Mesenchymal stem cell (in vitro differentiated cells and primary cell): ENCODE results near the gene ALPI.

ENCODE experiments used
- DNase-seq: peaks from one replicate; pipeline ENCODE4 v3.0.0-alpha.2; 2013
- H2AFZ ChIP-seq: one replicate; pipeline ENCODE4 v1.6.1; 2013; ENCODE audit warnings: low read depth, mild to moderate bottlenecking, control low read depth, inconsistent platforms, low read length, moderate library complexity
- H2AK5ac ChIP-seq: 2 replicates; pipeline ENCODE4 v1.6.1; 2013; ENCODE audit warnings: low read length, moderate library complexity, mild to moderate bottlenecking, inconsistent platforms; ENCODE audit not compliant: severe bottlenecking
- H2BK120ac ChIP-seq: one replicate; pipeline ENCODE4 v1.6.1; 2013; ENCODE audit warnings: low read depth, mild to moderate bottlenecking, inconsistent platforms, low read length, moderate library complexity
- H2BK12ac ChIP-seq, 2 experiments: one replicate each; pipeline ENCODE4 v1.6.1; 2013; ENCODE audit warnings: inconsistent platforms in 2 of 2, low read length in 2 of 2, mild to moderate bottlenecking in 2 of 2, moderate library complexity in 2 of 2, control low read depth in 1 of 2
- H2BK15ac ChIP-seq: one replicate; pipeline ENCODE4 v1.6.1; 2013; ENCODE audit warnings: mild to moderate bottlenecking, low read depth, inconsistent platforms; ENCODE audit not compliant: poor library complexity, severe bottlenecking
- H2BK5ac ChIP-seq: 2 replicates; pipeline ENCODE4 v1.6.1; 2013; ENCODE audit warnings: low read depth, mild to moderate bottlenecking, low read length, control low read depth, inconsistent platforms; ENCODE audit not compliant: poor library complexity, severe bottlenecking
- H3K14ac ChIP-seq, 2 experiments: one replicate each; pipeline ENCODE4 v1.6.1; 2013; ENCODE audit warnings: inconsistent platforms in 2 of 2, low read length in 2 of 2, control low read depth in 1 of 2, mild to moderate bottlenecking in 1 of 2, moderate library complexity in 1 of 2
- H3K18ac ChIP-seq, 2 experiments: one replicate each; pipeline ENCODE4 v1.6.1; 2013; ENCODE audit warnings: inconsistent platforms in 2 of 2, low read length in 2 of 2, control low read depth in 1 of 2, low read depth in 1 of 2, mild to moderate bottlenecking in 1 of 2
- H3K23ac ChIP-seq, 2 experiments: one replicate each; pipeline ENCODE4 v1.6.1; 2013; ENCODE audit warnings: inconsistent platforms in 2 of 2, low read length in 2 of 2, mild to moderate bottlenecking in 2 of 2, moderate library complexity in 2 of 2, control low read depth in 1 of 2
- H3K27ac ChIP-seq: 2 replicates; pipeline ENCODE4 v1.5.1; 2013; ENCODE audit warnings: mild to moderate bottlenecking, moderate library complexity, low read length, control low read depth, inconsistent platforms; ENCODE audit not compliant: poor library complexity, severe bottlenecking
- H3K27me3 ChIP-seq, 2 experiments: 2 replicates each; pipeline versions ENCODE4 v1.6.1 to v1.7.0; 2013; ENCODE audit warnings: low read length in 2 of 2, mild to moderate bottlenecking in 2 of 2, moderate library complexity in 2 of 2, control low read depth in 1 of 2, inconsistent platforms in 1 of 2; ENCODE audit not compliant: control insufficient read depth in 1 of 2, insufficient read depth in 1 of 2
- H3K36me3 ChIP-seq, 2 experiments: 2 replicates each; pipeline versions ENCODE4 v1.6.1 to v1.7.0; 2013; ENCODE audit warnings: low read length in 2 of 2, control low read depth in 1 of 2, inconsistent platforms in 1 of 2, low read depth in 1 of 2, mild to moderate bottlenecking in 1 of 2; ENCODE audit not compliant: insufficient read depth in 2 of 2, control insufficient read depth in 1 of 2
- H3K4ac ChIP-seq, 2 experiments: one replicate each; pipeline ENCODE4 v1.6.1; 2013; ENCODE audit warnings: inconsistent platforms in 2 of 2, low read length in 2 of 2, mild to moderate bottlenecking in 2 of 2, moderate library complexity in 2 of 2, control low read depth in 1 of 2, low read depth in 1 of 2
- H3K4me1 ChIP-seq: 2 replicates; pipeline ENCODE4 v1.6.1; 2013; ENCODE audit warnings: low read depth, low read length, control low read depth; ENCODE audit not compliant: control insufficient read depth, insufficient read depth
- H3K4me2 ChIP-seq: 2 replicates; pipeline ENCODE4 v1.6.1; 2013; ENCODE audit warnings: low read length, mild to moderate bottlenecking, inconsistent platforms; ENCODE audit not compliant: poor library complexity, severe bottlenecking
- H3K4me3 ChIP-seq, 2 experiments: 2 replicates each; pipeline versions ENCODE4 v1.5.1 to v1.7.0; 2013; ENCODE audit warnings: low read length in 2 of 2, mild to moderate bottlenecking in 2 of 2, control low read depth in 1 of 2, low read depth in 1 of 2; ENCODE audit not compliant: insufficient read depth in 1 of 2
- H3K79me1 ChIP-seq: replicated peaks from 2 replicates; pipeline ENCODE4 v1.6.1; 2013; ENCODE audit warnings: mild to moderate bottlenecking, control low read depth, low read length, inconsistent platforms; ENCODE audit not compliant: poor library complexity, severe bottlenecking
- H3K9ac ChIP-seq: 2 replicates; pipeline ENCODE4 v1.7.0; 2013; ENCODE audit warnings: mild to moderate bottlenecking, low read length, moderate library complexity
- H3K9me3 ChIP-seq: 2 replicates; pipeline ENCODE4 v1.7.0; 2013; ENCODE audit warnings: mild to moderate bottlenecking, low read length; ENCODE audit not compliant: control insufficient read depth
- H4K8ac ChIP-seq: one replicate; pipeline ENCODE4 v1.6.1; 2013; ENCODE audit warnings: inconsistent platforms, mild to moderate bottlenecking, low read length, moderate library complexity
- H4K91ac ChIP-seq: one replicate; pipeline ENCODE4 v1.6.1; 2013; ENCODE audit warnings: mild to moderate bottlenecking, low read length, inconsistent platforms
- WGBS: methylation state at CpG from one replicate; pipeline ENCODE4 v1.1.7; 2013; ENCODE audit warnings: mixed read lengths; 5-methylcytosine and 5-hydroxymethylcytosine counted together

The ALPI gene

GRCh38 chr2:232473467-232473890 lies 17.5 kb downstream of the ALPI start:
- H3K79me1 ChIP-seq: no peaks in the 10 kb centered on the region
- H3K36me3 ChIP-seq: no peaks in the 10 kb centered on the region
- no peak overlapping the region for H3K23ac ChIP-seq
- H3K9ac ChIP-seq: no peak overlapping the region
- DNase-seq: peak; percentile 9
- no peak overlapping the region for H3K18ac ChIP-seq
- no peak overlapping the region for H2BK5ac ChIP-seq
- no peaks in the 10 kb centered on the region for H3K4me1 ChIP-seq
- no peak overlapping the region for H2BK120ac ChIP-seq
- no peak overlapping the region for H3K4ac ChIP-seq
- H2AK5ac ChIP-seq: no peak overlapping the region
- 57% methylated on average over 6 of the region's 6 CpGs for WGBS
- no peak overlapping the region for H3K4me3 ChIP-seq
- H2BK12ac ChIP-seq: no peak overlapping the region
- no peak overlapping the region for H3K14ac ChIP-seq
- H2AFZ ChIP-seq: no peak overlapping the region
- no peak overlapping the region for H4K91ac ChIP-seq
- peaks cover 49 to 94% of the 10 kb centered on the region in 2 experiments for H3K27me3 ChIP-seq
- no peak overlapping the region for H3K4me2 ChIP-seq
- H4K8ac ChIP-seq: no peak overlapping the region
- H3K27ac ChIP-seq: no peak overlapping the region
- H3K9me3 ChIP-seq: peaks cover 18% of the 10 kb centered on the region
- H2BK15ac ChIP-seq: no peak overlapping the region

- no peaks in the 10 kb centered on the region for H3K4me1 ChIP-seq
- no peak overlapping the region for H2BK120ac ChIP-seq
- H2AFZ ChIP-seq: no peak overlapping the region
- no peak overlapping the region for H3K4ac ChIP-seq
- H2AK5ac ChIP-seq: no peak overlapping the region
- H4K91ac ChIP-seq: no peak overlapping the region
- peaks cover 72 to 90% of the 10 kb centered on the region in 2 experiments for H3K27me3 ChIP-seq
- H3K4me3 ChIP-seq: no peak overlapping the region
- WGBS: 81% methylated on average over 2 of the region's 2 CpGs
- H4K8ac ChIP-seq: no peak overlapping the region
- H3K18ac ChIP-seq: no peak overlapping the region
- H3K14ac ChIP-seq: no peak overlapping the region
- DNase-seq: no peak
- no peaks in the 10 kb centered on the region for H3K79me1 ChIP-seq
- no peak overlapping the region for H3K9ac ChIP-seq
- H3K4me2 ChIP-seq: no peak overlapping the region
- no peaks in the 10 kb centered on the region for H3K36me3 ChIP-seq
- H3K27ac ChIP-seq: no peak overlapping the region
- peaks cover 18% of the 10 kb centered on the region for H3K9me3 ChIP-seq
- H3K23ac ChIP-seq: no peak overlapping the region
- no peak overlapping the region for H2BK15ac ChIP-seq
- no peak overlapping the region for H2BK5ac ChIP-seq
- H2BK12ac ChIP-seq: no peak overlapping the region
Observed at GRCh38 chr2:232476045-232476444, 20.1 kb downstream of the ALPI start.

- no peak overlapping the region for H3K27ac ChIP-seq
- H2BK15ac ChIP-seq: no peak overlapping the region
- no peaks in the 10 kb centered on the region for H3K79me1 ChIP-seq
- H3K36me3 ChIP-seq: no peaks in the 10 kb centered on the region
- 94% methylated on average over 7 of the region's 7 CpGs for WGBS
- H4K91ac ChIP-seq: no peak overlapping the region
- H2AFZ ChIP-seq: no peak overlapping the region
- no peaks in the 10 kb centered on the region for H3K4me1 ChIP-seq
- H3K4me3 ChIP-seq: no peak overlapping the region
- H2AK5ac ChIP-seq: no peak overlapping the region
- no peak overlapping the region for H3K4me2 ChIP-seq
- H3K9me3 ChIP-seq: peaks cover 12% of the 10 kb centered on the region
- no peak overlapping the region for H4K8ac ChIP-seq
- H2BK5ac ChIP-seq: no peak overlapping the region
- H3K23ac ChIP-seq: no peak overlapping the region
- H3K4ac ChIP-seq: no peak overlapping the region
- H3K27me3 ChIP-seq: peaks cover 77 to 85% of the 10 kb centered on the region in 2 experiments
- no peak overlapping the region for H2BK120ac ChIP-seq
- H3K14ac ChIP-seq: no peak overlapping the region
- no peak overlapping the region for H2BK12ac ChIP-seq
- H3K9ac ChIP-seq: no peak overlapping the region
- DNase-seq: no peak
- H3K18ac ChIP-seq: no peak overlapping the region
Observed at GRCh38 chr2:232476791-232477190, 20.8 kb downstream of the ALPI start.

- Histone ChIP-seq H2BK120ac (no peak overlapping the region), H2BK5ac (no peak overlapping the region), H4K8ac (no peak overlapping the region), H3K27me3 (peaks cover 80 to 85% of the 10 kb centered on the region in 2 experiments), H3K27ac (no peak overlapping the region), H3K18ac (no peak overlapping the region), H2AK5ac (no peak overlapping the region), H3K4me2 (no peak overlapping the region), H3K4ac (no peak overlapping the region), H3K14ac (no peak overlapping the region), H2BK12ac (no peak overlapping the region), H3K23ac (no peak overlapping the region), H3K36me3 (no peaks in the 10 kb centered on the region), H2BK15ac (no peak overlapping the region), H3K4me3 (no peak overlapping the region), H3K4me1 (no peaks in the 10 kb centered on the region), H3K79me1 (no peaks in the 10 kb centered on the region), H4K91ac (no peak overlapping the region), H3K9ac (no peak overlapping the region), H2AFZ (no peak overlapping the region), H3K9me3 (peaks cover under 1% of the 10 kb centered on the region)
- 84% methylated on average over 12 of the region's 13 CpGs for WGBS
- no peak for DNase-seq
Observed at GRCh38 chr2:232477751-232478510, 22.0 kb downstream of the ALPI start.
